Sigmoid colon (tissue), 3 donors: Measurements from ENCODE around the gene CCNG2.

Source experiments
- CTCF ChIP-seq, 4 experiments: fragments of 450-650 bp in 3 of 4; fragments of 200-600 bp in 1 of 4; IDR thresholded peaks; one replicate each; pipeline ENCODE4 v1.5.1; 2016 to 2019; ENCODE audit warnings: antibody characterized with exemption in 4 of 4, mild to moderate bottlenecking in 3 of 4, moderate library complexity in 2 of 4
- POLR2A ChIP-seq, 2 donors: fragments of 450-650 bp; IDR thresholded peaks; one replicate each; pipeline ENCODE4 v1.6.1; 2016; ENCODE audit warnings: antibody characterized with exemption in 2 of 2, mild to moderate bottlenecking in 2 of 2, moderate library complexity in 2 of 2

GRCh38 chr4:77148078-77148477 lies 8.9 kb upstream of the CCNG2 start:
- no peak for TF ChIP-seq CTCF (IDR thresholded peaks at IDR 0.05)
- no peak for TF ChIP-seq POLR2A (IDR thresholded peaks at IDR 0.05)
